Raji (cell line): ENCODE results near the gene AKAP13.

ENCODE experiments used
- POLR2A ChIP-seq: IDR thresholded peaks from 2 replicates; pipeline ENCODE4 v1.6.1; 2011; ENCODE audit warnings: low read depth, low read length, control low read depth; ENCODE audit not compliant: insufficient read depth

Gene AKAP13

GRCh38 chr15:85576392-85576791, 196.0 kb downstream of the AKAP13 start:
- no peak for TF ChIP-seq POLR2A

- no peak for TF ChIP-seq POLR2A
Measured at GRCh38 chr15:85578941-85579701, 198.7 kb downstream of the AKAP13 start.

DNA sequence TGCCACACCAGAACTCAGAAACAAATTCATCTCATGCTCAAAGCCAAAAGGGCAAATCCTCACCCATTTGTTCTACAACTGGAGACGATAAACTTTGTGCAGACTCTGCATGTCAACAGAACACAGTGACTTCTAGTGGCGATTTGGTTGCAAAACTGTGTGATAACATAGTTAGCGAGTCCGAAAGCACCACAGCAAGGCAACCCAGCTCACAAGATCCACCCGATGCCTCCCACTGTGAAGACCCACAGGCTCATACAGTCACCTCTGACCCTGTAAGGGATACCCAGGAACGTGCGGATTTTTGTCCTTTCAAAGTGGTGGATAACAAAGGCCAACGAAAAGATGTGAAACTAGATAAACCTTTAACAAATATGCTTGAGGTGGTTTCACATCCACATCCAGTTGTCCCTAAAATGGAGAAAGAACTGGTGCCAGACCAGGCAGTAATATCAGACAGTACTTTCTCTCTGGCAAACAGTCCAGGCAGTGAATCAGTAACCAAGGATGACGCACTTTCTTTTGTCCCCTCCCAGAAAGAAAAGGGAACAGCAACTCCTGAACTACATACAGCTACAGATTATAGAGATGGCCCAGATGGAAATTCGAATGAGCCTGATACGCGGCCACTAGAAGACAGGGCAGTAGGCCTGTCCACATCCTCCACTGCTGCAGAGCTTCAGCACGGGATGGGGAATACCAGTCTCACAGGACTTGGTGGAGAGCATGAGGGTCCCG, 199.7 kb downstream of the AKAP13 start:
- no peak for TF ChIP-seq POLR2A

DNA sequence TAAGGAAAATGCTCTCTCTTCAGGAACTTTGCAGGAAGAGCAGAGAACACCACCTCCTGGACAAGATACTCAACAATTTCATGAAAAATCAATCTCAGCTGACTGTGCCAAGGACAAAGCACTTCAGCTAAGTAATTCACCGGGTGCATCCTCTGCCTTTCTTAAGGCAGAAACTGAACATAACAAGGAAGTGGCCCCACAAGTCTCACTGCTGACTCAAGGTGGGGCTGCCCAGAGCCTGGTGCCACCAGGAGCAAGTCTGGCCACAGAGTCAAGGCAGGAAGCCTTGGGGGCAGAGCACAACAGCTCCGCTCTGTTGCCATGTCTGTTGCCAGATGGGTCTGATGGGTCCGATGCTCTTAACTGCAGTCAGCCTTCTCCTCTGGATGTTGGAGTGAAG, 200.5 kb downstream of the AKAP13 start:
- no peak for TF ChIP-seq POLR2A

GRCh38 chr15:85581495-85581894, 201.1 kb downstream of the AKAP13 start:
- no peak for TF ChIP-seq POLR2A

DNA sequence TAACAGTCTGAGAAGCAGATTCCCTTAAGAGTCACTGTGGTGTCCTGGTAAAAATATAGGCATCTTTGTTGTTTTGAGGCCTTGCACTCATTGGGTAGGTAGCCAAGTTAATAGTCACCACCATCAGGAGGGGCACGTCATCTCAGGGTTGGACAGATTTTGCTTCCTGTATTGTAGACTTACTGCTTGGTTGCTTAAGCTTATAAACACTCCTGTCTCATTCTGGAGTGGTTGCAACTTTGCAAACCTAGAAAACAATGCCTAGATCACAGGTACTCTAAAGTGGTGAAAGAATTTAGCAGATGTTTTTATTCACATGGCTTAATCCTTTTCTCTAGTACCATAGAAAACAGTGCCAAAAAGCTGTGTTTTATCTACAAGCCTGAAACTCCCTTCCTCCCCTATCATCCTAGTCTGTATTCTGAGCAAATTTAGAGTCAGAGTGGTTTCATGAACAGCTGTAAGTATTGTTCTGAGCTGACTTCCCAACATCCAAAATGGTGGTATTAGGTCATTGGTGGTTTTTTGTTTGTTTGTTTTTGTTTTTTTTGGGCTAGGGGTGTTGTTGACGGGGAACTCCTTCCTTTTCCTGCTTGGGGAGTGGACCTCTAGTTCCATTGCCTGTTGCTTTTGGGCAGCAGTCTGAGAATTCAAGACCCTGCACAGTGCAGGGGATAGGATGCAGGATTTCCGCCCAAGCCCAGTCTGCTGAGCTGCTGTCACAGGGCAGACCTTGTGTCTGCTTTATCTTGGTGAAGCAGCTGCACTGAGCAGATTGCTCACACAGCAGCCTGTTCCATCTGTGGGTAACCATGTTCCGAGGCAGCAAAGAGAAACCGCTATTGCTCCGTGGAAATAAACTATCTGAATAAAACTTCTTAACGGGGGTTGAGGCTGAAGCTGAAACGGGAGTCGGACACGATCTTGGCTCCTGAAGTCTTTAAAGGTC, 202.0 kb downstream of the AKAP13 start:
- TF ChIP-seq POLR2A: no peak

- TF ChIP-seq POLR2A: no peak
Measured at GRCh38 chr15:85583442-85583841, 203.0 kb downstream of the AKAP13 start.

DNA sequence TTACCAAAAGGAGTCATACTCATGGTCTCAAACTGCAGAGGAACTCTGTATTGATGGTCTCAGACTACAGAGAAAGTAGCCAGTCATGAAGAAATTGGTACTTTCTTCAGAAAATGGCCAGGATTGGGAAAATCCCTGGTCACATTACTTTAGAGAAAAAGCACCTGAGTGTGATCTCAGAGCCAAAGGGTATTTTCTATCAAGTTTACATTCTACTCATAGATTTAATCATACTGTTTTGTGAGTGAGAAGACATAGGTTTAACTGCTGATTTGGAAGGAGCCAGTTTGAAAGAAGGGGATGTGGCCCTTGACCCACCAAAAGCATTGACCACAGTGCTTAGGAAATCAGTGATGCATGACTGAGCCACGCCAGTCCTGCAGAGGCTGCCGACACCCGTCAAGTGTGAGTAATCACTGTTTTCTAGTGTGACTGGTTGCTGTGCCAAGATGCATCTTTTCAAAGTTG, 203.6 kb downstream of the AKAP13 start:
- no peak for TF ChIP-seq POLR2A

DNA sequence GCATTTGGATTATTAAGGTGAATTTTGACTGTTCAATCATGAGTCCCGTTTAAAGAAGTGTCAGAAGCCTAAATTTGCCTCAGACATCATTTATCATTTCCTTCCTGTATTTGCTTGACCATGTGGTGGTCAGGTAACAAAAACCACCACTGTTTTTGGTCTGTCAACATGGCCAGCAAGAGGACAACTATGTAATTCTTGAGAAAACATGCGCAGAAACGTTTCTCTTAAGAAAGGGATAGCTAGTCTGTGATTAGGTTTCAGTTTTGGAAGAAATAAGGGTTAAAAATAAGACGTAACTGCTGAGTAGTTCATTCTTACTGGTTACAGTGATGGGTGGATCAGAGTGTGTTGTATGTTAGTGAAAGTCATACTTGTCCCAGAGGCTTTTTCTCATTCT, 204.5 kb downstream of the AKAP13 start:
- no peak for TF ChIP-seq POLR2A

DNA sequence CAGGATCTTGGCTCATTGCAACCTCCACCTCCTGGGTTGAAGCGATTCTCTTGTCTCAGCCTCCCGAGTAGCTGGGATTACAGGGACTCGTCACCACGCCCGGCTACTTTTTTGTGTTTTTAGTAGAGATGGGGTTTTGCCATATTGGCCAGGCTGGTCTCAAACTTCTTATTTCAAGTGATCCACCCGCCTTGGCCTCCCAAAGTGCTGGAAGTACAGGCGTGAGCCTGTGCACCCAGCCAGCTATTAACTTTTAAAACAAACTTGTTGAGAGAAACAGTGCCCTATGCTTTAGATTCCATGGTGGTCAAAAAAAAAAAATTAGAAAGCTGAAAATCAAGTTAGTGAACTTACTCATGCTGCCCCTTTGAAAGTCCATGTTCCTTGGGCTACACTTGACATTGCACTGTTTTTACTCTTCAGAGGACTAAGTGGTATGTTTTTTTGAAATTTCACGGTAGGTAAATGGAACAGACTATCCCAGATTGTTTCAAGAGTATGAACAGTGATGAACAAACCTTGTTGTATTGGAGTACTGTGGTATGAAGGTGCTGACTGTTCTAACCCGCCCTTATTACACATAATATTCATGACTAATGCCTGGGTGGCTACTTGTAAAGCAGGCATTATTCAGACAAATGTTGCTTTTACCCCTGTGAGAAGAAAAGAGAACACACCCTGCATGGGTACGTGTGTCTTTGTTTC, 207.5 kb downstream of the AKAP13 start:
- no peak for TF ChIP-seq POLR2A

GRCh38 chr15:85588677-85589076, 208.3 kb downstream of the AKAP13 start:
- no peak for TF ChIP-seq POLR2A

DNA sequence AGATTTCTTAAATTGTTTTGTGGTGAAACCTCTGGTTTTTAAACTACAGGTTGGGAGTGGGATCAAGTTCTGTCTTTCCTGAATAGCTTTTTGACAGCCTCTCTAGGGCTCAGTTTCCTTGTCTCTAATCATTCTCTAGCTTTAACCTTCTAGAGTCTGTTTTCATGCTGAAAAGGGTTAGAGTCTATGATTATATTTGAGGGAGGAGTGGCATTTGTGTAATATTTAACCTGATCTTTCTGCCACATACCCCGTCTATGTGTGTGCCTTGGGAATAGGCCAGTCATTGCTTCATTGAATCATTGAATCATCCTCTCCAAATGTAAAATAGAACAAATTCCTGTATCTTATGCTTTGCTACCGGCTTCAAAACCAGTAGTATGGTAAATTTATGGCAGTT, 209.4 kb downstream of the AKAP13 start:
- TF ChIP-seq POLR2A: no peak

DNA sequence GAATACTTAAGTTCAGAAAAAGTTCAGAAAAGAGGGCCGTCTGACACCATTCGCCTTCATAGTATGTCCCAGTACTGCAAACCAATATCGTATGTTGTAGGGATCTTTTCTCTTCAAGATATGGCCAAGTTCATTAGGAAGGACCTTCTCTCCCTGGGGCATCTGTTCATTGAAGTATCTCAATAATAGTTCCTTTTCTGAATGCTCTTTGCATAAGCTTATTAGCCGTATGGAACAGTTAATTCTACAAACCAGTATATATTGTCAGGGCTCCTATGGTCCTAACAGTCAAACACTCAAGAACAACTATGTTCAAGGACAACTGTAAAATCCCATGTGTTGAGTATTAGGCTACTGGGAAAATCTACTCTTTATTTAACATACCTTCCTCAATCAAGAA, 211.2 kb downstream of the AKAP13 start:
- TF ChIP-seq POLR2A: no peak

- TF ChIP-seq POLR2A: no peak
Measured at GRCh38 chr15:85592148-85592547, 211.7 kb downstream of the AKAP13 start.
